Inflammatory macrophage treated with lipopolysaccharide for 1 hour (primary cell): ENCODE data around the gene PIP4K2C.
"Not testable (repeated sequence)": the region's sequence is repeated elsewhere in the genome, so short reads cannot be mapped to it uniquely, and the experiment has no call there.

Experiments
- DNase-seq, 2 donors: peaks; one replicate each; pipeline ENCODE4 v3.0.0-alpha.2; 2020 to 2022

Gene PIP4K2C

GRCh38 chr12:57586128-57586527, 4.9 kb upstream of the PIP4K2C start:
- no peak for DNase-seq

- no peak for DNase-seq
Observed at GRCh38 chr12:57586832-57587429, 4.1 kb upstream of the PIP4K2C start.

GRCh38 chr12:57588951-57589610, 1.9 kb upstream of the PIP4K2C start:
- DNase-seq: not testable (repeated sequence)

DNA sequence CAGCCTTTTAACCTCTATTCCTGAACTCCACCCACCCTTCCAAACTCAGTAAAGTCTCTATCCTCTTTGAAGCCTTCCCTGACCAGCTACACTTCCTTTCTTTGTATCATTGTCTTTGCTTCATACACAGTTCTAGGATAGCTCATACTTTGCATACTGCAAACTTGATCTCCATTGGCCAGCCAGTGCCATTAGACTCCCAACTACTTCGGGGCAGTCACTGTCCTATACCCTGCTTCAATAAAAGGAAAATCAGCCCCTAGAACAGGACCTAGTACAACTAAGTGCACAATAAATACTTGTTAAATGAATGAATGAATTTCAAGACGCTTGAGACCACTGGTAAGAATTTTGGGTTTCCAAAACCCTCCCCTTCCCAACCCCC, 521 bp upstream of the PIP4K2C start:
- DNase-seq: no peak

DNA sequence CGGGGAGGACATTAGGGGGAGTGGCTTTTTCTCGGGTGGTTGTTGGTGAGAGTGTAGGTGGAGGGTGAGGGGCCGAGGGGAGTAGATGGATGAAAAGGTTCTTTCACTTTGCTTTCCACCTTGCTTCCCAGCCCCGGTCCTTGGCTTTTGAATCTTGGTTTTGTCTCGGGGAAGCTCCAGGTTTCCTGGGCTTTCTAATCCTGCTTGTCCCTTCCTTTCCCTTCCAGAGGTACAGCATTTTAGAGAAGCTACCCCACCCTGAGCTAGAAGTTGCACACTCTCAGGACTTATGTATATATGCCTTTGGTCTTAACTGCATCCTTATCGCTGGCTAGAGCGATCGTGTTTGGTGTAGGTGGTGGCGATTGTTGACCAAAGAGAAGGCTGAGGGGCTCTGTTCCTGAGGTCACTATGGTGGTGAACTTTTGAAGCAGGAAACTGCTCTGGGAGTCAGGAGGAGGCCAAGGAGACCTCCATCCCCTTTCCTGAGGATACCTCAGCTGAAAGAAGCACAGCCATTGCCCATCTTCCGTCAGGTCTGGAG, 862 bp downstream of the PIP4K2C start:
- DNase-seq: no peak

DNA sequence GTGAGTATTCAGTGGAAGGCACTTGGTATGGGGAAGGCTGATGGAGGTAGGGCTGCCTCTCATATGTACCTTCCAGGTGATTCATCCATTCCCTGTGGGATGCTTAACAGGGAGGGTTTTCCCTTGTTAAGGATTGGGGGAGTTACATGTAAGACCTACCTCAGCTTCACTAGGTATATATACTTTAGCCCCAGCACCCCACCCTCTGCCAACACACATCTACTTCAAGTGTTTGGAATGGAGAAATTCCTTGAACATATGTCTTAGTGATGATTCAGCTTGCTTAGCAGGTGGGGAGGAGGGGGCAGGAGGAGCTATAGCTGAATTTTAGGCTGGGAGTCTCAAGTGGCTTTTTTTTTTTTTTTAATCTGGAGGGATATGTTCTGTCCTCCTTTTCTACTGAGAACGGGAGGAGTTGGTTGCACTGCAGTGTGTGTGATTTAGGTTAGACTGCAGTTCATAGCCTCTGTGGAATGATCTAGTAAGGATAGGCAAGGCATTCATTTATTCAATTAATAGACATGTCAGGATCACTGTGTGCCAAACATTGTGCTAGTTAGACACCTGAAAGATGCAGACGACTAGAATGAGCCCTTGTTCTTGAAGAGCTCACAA, 1.7 kb downstream of the PIP4K2C start:
- no peak for DNase-seq

- DNase-seq: no peak
Observed at GRCh38 chr12:57593187-57593586, 2.2 kb downstream of the PIP4K2C start.

DNA sequence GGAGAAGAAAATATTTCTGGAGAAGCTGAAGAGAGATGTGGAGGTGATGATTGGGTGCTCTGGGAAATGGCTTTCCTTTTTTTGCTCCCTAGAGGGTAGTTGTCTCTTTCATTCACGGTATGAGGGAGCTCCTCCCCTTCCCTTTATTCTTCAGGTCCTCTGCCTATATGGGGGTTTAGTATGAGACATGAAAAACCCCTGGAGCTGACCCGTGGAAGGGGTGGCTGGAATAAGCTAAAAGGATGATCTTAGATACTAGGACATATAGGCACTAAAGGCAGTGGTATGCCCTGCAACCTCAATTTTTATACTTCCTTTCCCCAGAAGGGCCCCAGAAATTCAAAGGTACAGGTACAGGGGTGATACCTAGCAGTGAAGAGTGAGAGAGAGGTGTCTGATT, 9.4 kb downstream of the PIP4K2C start:
- DNase-seq: no peak

- DNase-seq: no peak
Observed at GRCh38 chr12:57602544-57602943, 11.6 kb downstream of the PIP4K2C start.

DNA sequence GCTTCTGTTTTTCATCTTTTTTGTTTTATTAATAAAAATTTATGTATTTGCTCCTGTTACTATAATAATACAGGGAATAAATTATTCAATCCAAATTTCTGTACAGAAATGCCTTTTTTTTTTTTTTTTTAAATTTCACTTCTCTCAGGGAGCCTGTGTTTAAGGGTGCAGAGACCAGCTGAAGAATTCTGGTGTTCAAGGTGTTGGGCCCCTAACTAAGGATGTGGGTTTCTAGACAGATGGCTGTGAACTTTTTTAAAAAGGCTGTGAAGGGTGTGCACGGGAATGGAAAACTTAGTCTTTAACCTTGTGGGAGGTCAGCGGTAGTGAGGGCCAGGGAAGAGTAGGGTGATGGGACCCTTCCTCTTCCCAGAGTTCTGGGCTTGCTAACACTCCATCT, 12.3 kb downstream of the PIP4K2C start:
- no peak for DNase-seq

DNA sequence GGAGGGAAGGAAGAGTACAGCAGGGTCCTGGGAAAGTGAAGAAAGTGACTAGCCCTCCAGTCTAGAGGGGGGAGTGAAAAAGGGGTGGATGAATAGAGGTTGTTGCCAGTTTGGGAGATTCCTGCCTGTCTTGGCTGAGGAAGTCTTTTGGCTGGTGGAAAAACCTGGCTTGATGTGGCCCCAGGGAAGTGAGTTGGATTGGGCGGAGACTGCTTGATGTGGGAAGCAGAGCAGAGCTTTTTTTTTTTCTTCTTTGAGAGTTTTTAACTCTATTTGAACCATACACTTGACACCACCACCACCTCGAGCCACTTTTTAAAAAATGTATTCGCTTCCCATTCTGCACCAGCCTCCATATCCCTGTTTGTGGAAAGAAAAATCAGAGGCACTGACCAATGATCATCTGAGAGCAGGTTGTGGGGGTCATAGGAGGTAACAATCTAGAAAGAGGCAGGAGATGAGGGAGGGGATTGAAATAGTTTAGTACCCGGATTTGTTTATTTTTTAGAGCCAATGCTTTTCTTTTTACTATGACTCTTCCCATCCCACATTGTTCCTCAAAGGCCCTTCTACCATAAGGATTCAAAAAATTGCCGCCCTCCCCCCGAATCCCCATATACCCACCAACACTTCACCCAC, 12.9 kb downstream of the PIP4K2C start:
- peak in 1 of 2 donors; percentile 21 for DNase-seq

- no peak for DNase-seq
Observed at GRCh38 chr12:57604454-57604991, 13.5 kb downstream of the PIP4K2C start, which contains the start of gene DTX3. Gene DTX3, plus strand, starts transcription at chr12:57604824. Its CDS starts 1,694 bp downstream, at chr12:57606518.

GRCh38 chr12:57604992-57605810, 14.2 kb downstream of the PIP4K2C start:
- no peak for DNase-seq

DNA sequence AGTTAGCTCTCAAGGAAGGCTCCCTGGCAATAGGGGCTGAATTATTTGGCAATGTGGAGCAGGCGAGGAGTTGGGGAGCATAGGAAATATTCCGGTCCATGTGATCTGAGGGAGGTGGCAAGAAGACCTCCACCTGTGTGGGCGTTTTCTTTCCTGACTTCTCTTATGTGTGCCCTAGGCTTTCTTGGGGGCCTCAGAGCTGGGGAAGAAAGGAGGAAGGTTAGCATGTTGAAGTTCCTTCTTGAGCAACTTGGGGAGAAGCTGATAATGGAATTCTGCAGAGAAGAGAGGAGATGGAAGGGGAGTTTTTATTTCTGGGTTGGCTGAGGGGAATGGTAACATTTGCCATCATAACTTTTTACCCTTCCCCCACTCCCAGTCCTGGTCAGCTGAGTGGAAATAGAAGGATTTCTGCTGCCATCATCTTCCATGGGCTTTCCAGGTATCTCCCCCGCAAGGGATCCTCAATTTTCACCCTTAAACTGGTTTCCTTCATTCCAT, 14.9 kb downstream of the PIP4K2C start:
- no peak for DNase-seq

GRCh38 chr12:57606399-57606798, 15.4 kb downstream of the PIP4K2C start:
- DNase-seq: no peak

GRCh38 chr12:57606821-57607220, 15.8 kb downstream of the PIP4K2C start:
- DNase-seq: no peak

- DNase-seq: no peak
Observed at GRCh38 chr12:57607958-57608663, 17.1 kb downstream of the PIP4K2C start.

- no peak for DNase-seq
Observed at GRCh38 chr12:57609101-57609780, 18.2 kb downstream of the PIP4K2C start.

- DNase-seq: no peak
Observed at GRCh38 chr12:57609781-57610553, 19.0 kb downstream of the PIP4K2C start.

DNA sequence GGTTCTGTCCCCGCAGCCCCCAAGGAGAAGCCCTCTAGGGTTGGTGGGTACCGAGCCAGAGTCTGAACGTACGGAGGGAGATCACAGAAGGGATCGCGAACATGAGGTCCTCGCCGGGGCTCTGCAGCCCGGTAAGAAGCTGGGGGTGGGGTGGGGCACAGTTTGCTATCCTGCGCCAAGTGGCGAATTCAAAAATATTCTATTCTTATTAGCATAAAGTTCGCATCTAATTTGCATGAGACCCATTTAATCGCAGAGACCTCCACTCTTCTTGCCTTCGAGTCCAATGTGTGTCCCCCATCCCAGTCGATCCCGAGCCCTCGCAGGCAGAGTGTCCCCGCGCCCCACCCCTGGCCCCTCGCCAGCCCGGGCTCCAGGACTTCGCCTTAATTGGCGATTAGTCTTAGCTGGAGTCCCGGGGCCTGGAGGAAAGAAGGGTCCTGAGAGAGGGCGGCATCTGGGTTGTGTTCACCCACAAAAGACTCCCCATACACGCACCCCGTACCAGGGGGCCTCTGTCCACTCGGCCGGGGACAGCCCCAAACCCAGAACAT, 19.6 kb downstream of the PIP4K2C start:
- no peak for DNase-seq
